Memory B cell (primary cell): ENCODE measurements around the gene DZIP3.
"Not testable (repeated sequence)": the region's sequence is repeated elsewhere in the genome, so short reads cannot be mapped to it uniquely, and the experiment has no call there.

Source experiments
- ATAC-seq: fragments of 150-1000 bp; cut with Tn5 transposase; 2 replicates; pipeline ENCODE4 v1.10.0; 2021; ENCODE audit warnings: low read depth, mild to moderate bottlenecking, moderate library complexity
- DNase-seq, 2 donors: peaks; one replicate each; pipeline ENCODE4 v3.0.0; 2022; ENCODE audit warnings: low spot score in 2 of 2
- H3K27ac Mint-ChIP-seq: one replicate; pipeline ENCODE4 v1.8.0; 2022; ENCODE audit warnings: mild to moderate bottlenecking, moderate library complexity, mixed read lengths
- H3K27me3 Mint-ChIP-seq: one replicate; pipeline ENCODE4 v1.8.0; 2022; ENCODE audit warnings: mixed read lengths
- H3K36me3 Mint-ChIP-seq: one replicate; pipeline ENCODE4 v1.8.0; 2022; ENCODE audit warnings: mild to moderate bottlenecking, mixed read lengths
- H3K4me1 Mint-ChIP-seq: one replicate; pipeline ENCODE4 v1.8.0; 2022; ENCODE audit warnings: mixed read lengths
- H3K4me3 Mint-ChIP-seq: one replicate; pipeline ENCODE4 v1.8.0; 2022; ENCODE audit warnings: mild to moderate bottlenecking, moderate library complexity, mixed read lengths
- H3K9me3 Mint-ChIP-seq: one replicate; pipeline ENCODE4 v1.8.0; 2022; ENCODE audit warnings: mixed read lengths

The DZIP3 gene

DNA sequence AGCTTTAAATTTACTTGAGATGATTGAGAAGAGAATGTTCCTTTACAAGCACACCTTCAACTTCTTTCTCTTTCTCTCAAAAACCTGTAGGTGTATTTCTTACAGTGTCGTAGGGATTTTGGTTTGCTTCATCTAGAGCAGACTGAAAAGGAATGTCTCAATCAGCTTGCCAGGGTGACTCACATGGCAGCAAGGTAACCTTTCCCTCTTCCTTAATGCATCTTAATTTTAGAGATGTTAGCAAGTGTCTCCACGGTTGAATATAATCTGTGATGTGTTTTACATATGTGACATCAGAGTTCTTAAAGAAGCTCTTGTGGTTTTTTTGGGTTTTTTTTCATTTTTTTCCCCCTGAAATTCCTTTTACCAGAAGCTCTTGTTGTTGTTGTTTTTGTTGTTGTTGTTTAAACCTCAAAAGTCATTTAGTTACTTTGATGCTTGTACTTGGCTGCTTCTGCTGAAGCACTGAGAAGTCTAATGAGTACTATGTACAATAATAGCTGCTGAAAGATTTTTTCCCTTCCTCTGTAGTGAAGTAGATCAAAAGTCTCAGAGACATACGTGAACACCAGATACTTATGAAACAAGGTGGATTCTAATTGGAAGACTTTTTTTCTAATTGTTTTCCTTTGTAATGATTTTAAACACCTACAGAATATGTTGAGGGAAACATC is 84.6 kb downstream of the DZIP3 start:
- DNase-seq, result no peak
- H3K27me3 Mint-ChIP-seq, result no peaks in the 10 kb centered on the region
- ATAC-seq, result no peak
- no peak overlapping the region for H3K4me3 Mint-ChIP-seq
- no peaks in the 10 kb centered on the region for H3K9me3 Mint-ChIP-seq
- peaks cover 7% of the 10 kb centered on the region for H3K4me1 Mint-ChIP-seq
- H3K36me3 Mint-ChIP-seq, result peaks cover 18% of the 10 kb centered on the region
- H3K27ac Mint-ChIP-seq, result no peak overlapping the region

DNA sequence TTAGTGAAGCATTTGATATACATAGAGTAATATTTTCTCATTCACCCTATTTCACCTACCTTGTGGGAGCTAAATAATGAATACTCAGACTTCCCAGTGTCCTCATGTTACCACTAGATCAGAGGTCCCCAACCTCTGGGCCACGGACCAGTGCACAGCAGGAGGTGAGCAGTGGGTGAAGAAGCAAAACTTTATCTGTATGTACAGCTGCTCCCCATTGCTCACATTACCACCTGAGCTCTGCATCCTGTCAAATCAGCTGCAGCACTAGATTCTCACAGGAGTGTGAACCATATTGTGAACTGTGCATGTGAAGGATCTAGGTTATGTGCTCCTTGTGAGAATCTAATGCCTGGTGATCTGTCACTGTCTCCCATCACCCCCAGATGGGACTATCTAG is 88.3 kb downstream of the DZIP3 start:
- H3K36me3 Mint-ChIP-seq, result peaks cover 20% of the 10 kb centered on the region
- no peak overlapping the region for H3K4me3 Mint-ChIP-seq
- DNase-seq (no peak), ATAC-seq (no peak)
- no peaks in the 10 kb centered on the region for H3K27me3 Mint-ChIP-seq
- H3K27ac Mint-ChIP-seq, result no peak overlapping the region
- H3K9me3 Mint-ChIP-seq, result no peaks in the 10 kb centered on the region
- H3K4me1 Mint-ChIP-seq, result no peaks in the 10 kb centered on the region

DNA sequence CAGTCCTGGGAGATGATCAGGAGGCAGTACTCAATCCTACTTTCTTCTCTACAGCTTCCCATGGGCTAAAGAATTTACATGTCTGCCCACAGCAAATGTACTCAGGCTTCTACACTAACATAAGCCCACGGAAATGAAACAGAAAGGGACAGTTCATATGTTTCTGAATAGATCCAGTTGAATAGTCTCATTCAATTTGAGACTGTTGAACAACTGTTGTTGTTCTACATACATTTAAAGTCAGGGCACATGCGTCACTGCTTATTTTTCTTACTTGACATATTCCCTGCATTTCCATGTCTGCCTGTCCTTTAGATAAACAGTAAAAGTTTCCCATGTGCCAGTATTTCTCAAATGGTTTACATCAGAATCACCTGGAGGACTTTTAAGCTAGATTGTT is 102.8 kb downstream of the DZIP3 start:
- peaks cover 44% of the 10 kb centered on the region for H3K36me3 Mint-ChIP-seq
- H3K27me3 Mint-ChIP-seq, DNase-seq, H3K9me3 Mint-ChIP-seq, H3K4me3 Mint-ChIP-seq, ATAC-seq, H3K27ac Mint-ChIP-seq, H3K4me1 Mint-ChIP-seq: not testable (repeated sequence)

DNA sequence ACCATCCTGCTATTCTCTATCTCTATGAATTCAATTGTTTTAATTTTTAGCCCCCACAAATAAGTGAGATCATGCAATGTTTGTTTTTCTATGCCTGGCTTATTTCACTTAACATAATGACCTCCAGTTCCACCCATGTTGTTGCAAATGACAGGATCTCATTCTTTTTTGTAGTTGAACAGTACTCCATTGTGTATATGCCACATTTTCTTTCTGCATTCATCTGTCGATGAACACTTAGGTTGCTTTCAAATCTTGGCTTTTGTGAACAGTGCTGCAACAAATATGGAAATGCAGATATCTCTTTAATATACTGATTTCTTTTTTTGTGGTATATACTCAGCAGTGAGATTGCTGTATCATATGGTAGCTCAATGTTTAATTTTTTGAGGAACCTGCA is 108.9 kb downstream of the DZIP3 start:
- H3K36me3 Mint-ChIP-seq, result peaks cover 12% of the 10 kb centered on the region
- no peak overlapping the region for H3K4me3 Mint-ChIP-seq
- H3K9me3 Mint-ChIP-seq, result peaks cover 9% of the 10 kb centered on the region
- DNase-seq, result no peak
- H3K27me3 Mint-ChIP-seq, result no peaks in the 10 kb centered on the region
- ATAC-seq, result no peak
- no peaks in the 10 kb centered on the region for H3K4me1 Mint-ChIP-seq
- no peak overlapping the region for H3K27ac Mint-ChIP-seq

DNA sequence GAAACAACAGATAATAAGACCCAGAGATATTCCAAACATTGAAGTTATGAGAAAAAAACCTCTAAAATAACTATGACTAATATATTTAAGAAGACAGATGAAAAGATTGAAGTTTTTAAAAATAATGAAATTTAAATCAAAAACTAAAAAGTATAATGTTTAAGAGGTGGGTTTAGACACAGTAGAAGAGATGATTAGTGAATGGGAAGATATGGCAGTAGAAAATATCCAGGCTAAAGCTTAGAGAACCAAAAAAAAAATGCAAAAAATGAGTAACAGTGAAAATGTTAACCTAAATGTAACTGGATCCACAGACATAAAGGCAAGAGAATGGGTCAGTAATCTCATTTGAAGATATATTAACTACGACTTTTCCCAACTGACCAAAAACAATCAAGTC is 115.5 kb downstream of the DZIP3 start:
- H3K9me3 Mint-ChIP-seq, result peaks cover 9% of the 10 kb centered on the region
- H3K4me3 Mint-ChIP-seq, result no peak overlapping the region
- no peaks in the 10 kb centered on the region for H3K4me1 Mint-ChIP-seq
- H3K27me3 Mint-ChIP-seq, result no peaks in the 10 kb centered on the region
- DNase-seq, result no peak
- H3K36me3 Mint-ChIP-seq, result peaks cover 6% of the 10 kb centered on the region
- H3K27ac Mint-ChIP-seq, result no peak overlapping the region
- no peak for ATAC-seq

DNA sequence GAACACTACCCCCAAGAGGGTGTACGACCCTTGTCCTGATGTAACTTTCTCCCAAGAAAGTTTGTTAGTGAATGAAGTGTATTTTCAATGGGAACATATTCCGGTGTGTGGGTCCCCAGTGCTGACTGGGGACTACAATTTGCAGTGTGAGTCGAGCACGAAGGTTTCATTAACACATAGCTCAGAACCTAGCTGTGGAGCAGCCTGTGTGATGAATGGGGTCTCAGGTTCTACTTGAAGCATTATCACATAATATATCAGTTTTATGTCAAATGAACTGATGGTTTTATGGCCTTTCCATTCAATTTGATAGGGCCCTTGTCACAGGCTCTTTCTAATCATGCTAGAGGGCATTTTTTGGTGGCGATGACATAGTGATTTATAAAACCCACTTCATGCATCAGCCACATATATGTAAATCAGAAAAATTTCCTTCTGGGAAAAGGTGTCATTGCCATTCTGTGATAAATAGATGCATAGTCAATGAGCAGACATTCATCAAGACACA is 123.5 kb downstream of the DZIP3 start:
- Mint-ChIP-seq H3K4me3 (no peak overlapping the region), H3K27ac (no peak overlapping the region)
- no peak for ATAC-seq

DNA sequence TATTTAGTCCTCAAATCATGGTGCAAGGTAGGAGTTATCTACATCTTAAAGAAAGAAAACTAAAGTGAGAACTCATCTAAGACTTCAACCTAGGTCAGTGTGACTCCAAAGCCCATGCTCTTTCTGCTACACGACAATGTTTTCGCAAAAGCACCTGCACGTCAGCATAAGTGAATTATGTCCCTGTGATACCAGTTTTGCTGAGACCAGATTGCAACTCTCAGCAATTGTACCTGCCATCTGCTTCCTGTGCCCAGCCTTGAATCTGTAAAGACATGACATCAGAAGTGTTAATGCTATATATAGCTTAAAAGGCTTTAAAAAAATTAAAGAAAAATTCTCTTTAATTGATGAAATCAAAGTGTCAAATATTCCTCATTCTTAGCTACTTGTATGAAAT is 124.3 kb downstream of the DZIP3 start:
- Mint-ChIP-seq H3K36me3 (no peaks in the 10 kb centered on the region), H3K4me3 (no peak overlapping the region), H3K4me1 (no peaks in the 10 kb centered on the region), H3K27me3 (peaks cover 5% of the 10 kb centered on the region), H3K27ac (no peak overlapping the region), H3K9me3 (no peaks in the 10 kb centered on the region)
- ATAC-seq (no peak), DNase-seq (no peak)

More for the DNA sequence above, 123.5 kb downstream of the DZIP3 start:
- H3K9me3 Mint-ChIP-seq, result no peaks in the 10 kb centered on the region
- H3K36me3 Mint-ChIP-seq, result no peaks in the 10 kb centered on the region
- no peak for DNase-seq
- H3K4me1 Mint-ChIP-seq, result no peaks in the 10 kb centered on the region
- peaks cover 5% of the 10 kb centered on the region for H3K27me3 Mint-ChIP-seq

DNA sequence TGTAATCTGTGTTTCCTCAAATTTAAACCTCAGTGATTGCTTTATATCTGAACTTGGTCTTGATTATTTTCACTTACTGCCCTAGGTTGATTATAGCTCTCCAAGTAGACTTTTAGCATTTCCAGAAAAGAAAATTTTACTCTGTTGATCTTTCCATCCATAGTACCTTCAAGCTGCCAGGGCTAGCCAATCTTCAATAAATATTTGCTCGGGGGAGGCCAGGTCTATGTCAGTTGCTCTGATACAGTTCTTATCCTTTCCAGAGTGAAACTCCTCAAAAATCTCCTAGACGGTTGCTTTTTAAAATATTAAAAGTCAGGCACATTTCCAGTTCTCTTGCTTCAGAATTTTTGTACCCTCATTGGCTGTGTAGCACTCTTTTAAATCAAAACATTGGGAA is 128.9 kb downstream of the DZIP3 start:
- H3K27ac Mint-ChIP-seq, result no peak overlapping the region
- H3K9me3 Mint-ChIP-seq, result peaks cover 2% of the 10 kb centered on the region
- peaks cover 2% of the 10 kb centered on the region for H3K27me3 Mint-ChIP-seq
- DNase-seq, result no peak
- H3K36me3 Mint-ChIP-seq, result no peaks in the 10 kb centered on the region
- no peak for ATAC-seq
- no peak overlapping the region for H3K4me3 Mint-ChIP-seq
- no peaks in the 10 kb centered on the region for H3K4me1 Mint-ChIP-seq

DNA sequence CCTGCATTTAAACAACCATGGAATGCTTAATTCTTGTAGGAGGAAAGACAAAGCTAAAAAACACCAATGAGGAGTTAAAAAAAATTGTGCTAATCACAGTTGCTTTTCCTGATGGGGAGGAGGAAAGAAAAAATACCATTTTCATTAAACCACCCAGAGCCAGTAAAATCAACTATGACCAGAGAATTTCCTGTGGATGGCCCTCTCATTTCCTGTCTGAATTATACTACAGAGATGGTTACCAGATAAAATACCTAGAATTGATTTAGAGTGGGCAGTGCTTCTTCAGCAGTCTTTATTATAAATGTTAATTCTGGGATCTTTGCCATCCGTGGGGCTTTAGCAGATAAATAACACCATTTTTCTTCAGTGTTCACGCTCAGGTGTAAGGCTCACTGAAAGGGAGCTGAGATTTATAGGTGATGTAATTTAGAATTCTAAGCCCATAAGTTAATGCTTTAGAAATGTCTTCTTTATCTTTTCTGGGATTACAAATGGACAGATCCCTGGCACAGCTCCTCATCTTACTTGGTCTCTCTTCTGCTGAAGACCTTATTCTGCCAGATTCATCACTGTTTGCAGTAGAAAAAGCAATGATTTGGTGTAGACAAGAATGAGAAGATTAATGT is 129.8 kb downstream of the DZIP3 start:
- Mint-ChIP-seq H3K4me1 (peaks cover 4% of the 10 kb centered on the region), H3K9me3 (peaks cover 2% of the 10 kb centered on the region), H3K27ac (no peak overlapping the region), H3K4me3 (no peak overlapping the region), H3K36me3 (no peaks in the 10 kb centered on the region), H3K27me3 (peaks cover 1% of the 10 kb centered on the region)
- DNase-seq, result no peak
- no peak for ATAC-seq

DNA sequence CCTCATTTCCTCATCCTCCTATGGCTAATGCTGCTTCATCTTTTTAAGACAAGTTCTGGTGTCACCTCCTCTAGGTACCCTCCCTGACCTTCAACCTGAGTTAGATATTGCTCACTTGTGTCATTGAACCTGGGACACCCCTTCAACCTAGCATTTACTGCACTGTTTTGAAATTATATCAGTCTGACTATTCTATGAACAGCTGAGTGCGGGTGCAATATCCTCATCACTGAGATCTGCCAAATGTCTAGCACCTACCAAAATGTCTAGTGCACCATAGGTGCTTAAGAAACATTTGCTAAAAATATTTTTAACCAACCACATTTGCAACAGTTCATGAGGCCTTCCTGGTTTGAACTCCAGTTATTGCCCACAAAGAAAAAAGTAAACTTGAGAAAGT is 133.2 kb downstream of the DZIP3 start:
- DNase-seq (no peak), ATAC-seq (no peak)
- Mint-ChIP-seq H3K4me1 (peaks cover 4% of the 10 kb centered on the region), H3K36me3 (no peaks in the 10 kb centered on the region), H3K4me3 (no peak overlapping the region), H3K27ac (no peak overlapping the region), H3K9me3 (peaks cover 2% of the 10 kb centered on the region), H3K27me3 (peaks cover 4% of the 10 kb centered on the region)

DNA sequence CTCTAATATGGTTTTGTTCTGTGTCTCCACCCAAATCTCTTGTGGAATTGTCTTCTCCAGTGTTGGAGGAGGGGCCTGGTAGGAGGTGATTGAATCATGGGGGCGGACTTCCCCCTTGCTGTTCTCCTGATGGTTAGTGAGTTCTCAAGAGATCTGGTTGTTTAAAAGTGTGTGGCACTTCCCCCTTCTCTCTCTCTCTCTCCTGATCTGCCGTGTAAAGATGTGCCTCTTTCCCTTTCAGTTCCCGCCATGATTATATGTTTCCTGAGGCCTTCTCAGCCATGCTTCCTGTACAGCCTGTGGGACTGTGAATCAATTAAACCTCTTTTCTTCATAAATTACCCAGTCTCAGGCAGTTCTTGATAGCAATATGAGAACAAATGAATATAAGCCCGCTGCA is 134.6 kb downstream of the DZIP3 start:
- no peaks in the 10 kb centered on the region for H3K36me3 Mint-ChIP-seq
- no peak overlapping the region for H3K27ac Mint-ChIP-seq
- H3K4me3 Mint-ChIP-seq, result no peak overlapping the region
- H3K4me1 Mint-ChIP-seq, result peaks cover 4% of the 10 kb centered on the region
- DNase-seq (no peak), ATAC-seq (no peak)
- H3K9me3 Mint-ChIP-seq, result peaks cover 2% of the 10 kb centered on the region
- peaks cover 7% of the 10 kb centered on the region for H3K27me3 Mint-ChIP-seq

DNA sequence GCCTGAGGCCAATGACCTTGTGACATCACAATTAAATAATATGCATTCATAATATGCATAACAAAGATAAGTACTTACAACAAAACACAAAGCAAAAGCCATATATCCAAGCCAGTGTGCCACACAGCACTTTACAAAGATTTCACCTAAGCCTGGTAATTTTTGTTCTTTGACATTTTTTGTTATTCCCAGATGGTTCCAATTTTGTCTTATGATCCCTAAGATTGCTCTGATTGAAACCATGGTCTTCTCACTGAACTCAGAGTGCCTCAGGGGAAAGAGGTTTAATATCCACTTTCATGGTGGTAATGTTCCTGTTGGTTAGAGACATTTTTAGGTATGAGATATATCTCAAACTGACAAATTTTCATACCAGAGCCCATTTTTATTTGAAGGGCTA is 138.6 kb downstream of the DZIP3 start:
- H3K36me3 Mint-ChIP-seq, result no peaks in the 10 kb centered on the region
- H3K27me3 Mint-ChIP-seq, result peaks cover 6% of the 10 kb centered on the region
- H3K27ac Mint-ChIP-seq, result no peak overlapping the region
- no peak overlapping the region for H3K4me3 Mint-ChIP-seq
- DNase-seq (no peak), ATAC-seq (no peak)
- H3K4me1 Mint-ChIP-seq, result peaks cover 4% of the 10 kb centered on the region
- H3K9me3 Mint-ChIP-seq, result no peaks in the 10 kb centered on the region

DNA sequence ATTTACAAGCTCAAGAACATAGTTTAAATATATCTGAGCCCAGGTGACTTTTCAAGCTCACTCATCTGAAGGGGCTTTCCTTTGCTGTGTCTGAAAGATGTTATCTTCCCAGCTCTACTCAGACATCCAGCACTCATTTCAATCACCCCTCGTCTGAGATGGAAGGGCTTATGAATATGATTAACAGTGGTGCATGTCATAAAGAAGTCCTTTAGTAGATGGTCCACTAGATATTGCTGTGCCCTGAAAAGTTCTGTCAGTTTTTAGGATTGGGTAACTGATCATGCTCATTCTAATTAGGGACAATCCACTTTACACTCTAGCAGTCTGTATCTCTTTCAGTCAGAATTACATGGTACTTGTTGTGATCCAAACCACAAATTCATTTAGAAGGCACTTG is 139.4 kb downstream of the DZIP3 start:
- peaks cover 4% of the 10 kb centered on the region for H3K4me1 Mint-ChIP-seq
- DNase-seq (no peak), ATAC-seq (no peak)
- no peak overlapping the region for H3K4me3 Mint-ChIP-seq
- no peak overlapping the region for H3K27ac Mint-ChIP-seq
- H3K36me3 Mint-ChIP-seq, result no peaks in the 10 kb centered on the region
- H3K27me3 Mint-ChIP-seq, result peaks cover 8% of the 10 kb centered on the region
- H3K9me3 Mint-ChIP-seq, result no peaks in the 10 kb centered on the region

DNA sequence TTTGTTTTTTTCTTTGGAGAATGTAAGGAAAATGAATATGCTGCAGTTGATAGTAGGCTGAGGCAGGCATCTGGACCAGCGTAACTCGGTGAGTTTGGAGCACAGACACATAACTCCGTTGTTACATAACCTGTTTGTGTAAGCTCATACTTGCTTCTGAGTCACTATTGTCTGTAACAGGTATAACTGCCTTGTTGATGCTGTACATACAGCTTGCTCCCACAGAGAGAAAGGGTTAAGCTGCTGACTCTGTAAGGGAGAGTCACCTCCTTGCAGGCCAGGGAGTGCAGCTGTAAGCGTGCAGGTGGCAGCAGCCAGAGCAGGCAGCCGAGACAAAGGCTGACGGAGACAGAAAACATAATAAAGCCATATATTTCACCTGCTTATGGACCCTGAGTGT is 147.3 kb downstream of the DZIP3 start:
- ATAC-seq (no peak), DNase-seq (no peak)
- no peaks in the 10 kb centered on the region for H3K9me3 Mint-ChIP-seq
- H3K27ac Mint-ChIP-seq, result no peak overlapping the region
- no peak overlapping the region for H3K4me3 Mint-ChIP-seq
- H3K4me1 Mint-ChIP-seq, result no peaks in the 10 kb centered on the region
- peaks cover 13% of the 10 kb centered on the region for H3K27me3 Mint-ChIP-seq
- no peaks in the 10 kb centered on the region for H3K36me3 Mint-ChIP-seq

DNA sequence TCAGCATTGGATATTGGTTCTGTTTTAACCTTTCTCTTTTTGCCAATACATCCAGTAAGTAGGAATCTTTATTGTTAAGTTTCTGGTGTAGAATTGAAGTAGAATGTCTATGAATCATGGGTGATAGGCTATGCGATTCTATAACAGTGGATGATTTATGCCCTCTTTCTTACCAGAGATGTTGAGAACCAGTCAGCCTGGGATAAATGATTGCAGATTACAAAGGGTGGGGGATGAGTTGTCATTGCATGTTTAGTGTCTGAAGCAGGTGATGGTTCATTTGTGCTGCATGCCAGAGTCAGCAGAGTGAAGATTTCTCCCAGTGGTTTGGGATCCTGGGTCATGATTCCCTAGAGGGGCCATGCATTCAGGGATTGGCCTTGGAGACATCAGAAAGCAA is 153.4 kb downstream of the DZIP3 start:
- Mint-ChIP-seq H3K27ac (no peak overlapping the region), H3K9me3 (no peaks in the 10 kb centered on the region), H3K4me1 (no peaks in the 10 kb centered on the region), H3K36me3 (no peaks in the 10 kb centered on the region), H3K27me3 (peaks cover 9% of the 10 kb centered on the region), H3K4me3 (no peak overlapping the region)
- no peak for DNase-seq
- ATAC-seq, result no peak
